HG03159 (cell line): ENCODE results near the gene FBXL2.
"Not testable (repeated sequence)": the region's sequence is repeated elsewhere in the genome, so short reads cannot be mapped to it uniquely, and the experiment has no call there.

Experiments used
- ATAC-seq: cut with Tn5 transposase; IDR thresholded peaks from one replicate; pipeline ENCODE4 v1.9.1; 2021; ENCODE audit warnings: mild to moderate bottlenecking, moderate library complexity; ENCODE audit not compliant: unreplicated experiment

FBXL2 gene

GRCh38 chr3:33426630-33427317, 149.5 kb downstream of the FBXL2 start:
- ATAC-seq: no peak

- no peak for ATAC-seq
Measured at GRCh38 chr3:33428734-33429133, 151.5 kb downstream of the FBXL2 start.

GRCh38 chr3:33429306-33429705, 152.1 kb downstream of the FBXL2 start:
- ATAC-seq: not testable (repeated sequence)

GRCh38 chr3:33430061-33430460, 152.8 kb downstream of the FBXL2 start:
- no peak for ATAC-seq

- ATAC-seq: no peak
Measured at GRCh38 chr3:33430571-33430970, 153.3 kb downstream of the FBXL2 start.

GRCh38 chr3:33433843-33434242, 156.6 kb downstream of the FBXL2 start:
- no peak for ATAC-seq
